ENCODE measurements around the gene DBH.

- TF ChIP-seq CTCF (IDR thresholded peaks at IDR 0.05; ENCODE audit: borderline replicate concordance, extremely low read depth, low read length, poor library complexity, severe bottlenecking) = no peak
- TF ChIP-seq EZH2 (IDR thresholded peaks at IDR 0.05; ENCODE audit: borderline replicate concordance, low read depth, low read length, severe bottlenecking) = no peak
These were observed 11.0 kb downstream of the DBH start for GRCh38 chr9:133647148-133647547.

Measured in DND-41 (cell line).